B cell (primary cell): Measurements from ENCODE around the gene PTMS. TPM values are rescaled to one million over a fixed set of nuclear protein-coding genes. Genes with fewer than 3 reads are reported as not detected.

Experiments used
- ATAC-seq: fragments of 200-7000 bp; cut with Tn5 transposase; one replicate; pipeline ENCODE4 v1.10.0; 2021; ENCODE audit warnings: low read depth, mild to moderate bottlenecking, moderate number of reproducible peaks, moderate library complexity
- CTCF ChIA-PET: fragments of 350-600 bp; sonication (Branson Sonifier 250); formaldehyde crosslinking; loops from one replicate; lab custom pipeline; 2021; ENCODE audit warnings: antibody characterized with exemption, inconsistent platforms; lab: Charles Lee
- POLR2A ChIA-PET: fragments of 350-600 bp; sonication (Branson Sonifier 250); formaldehyde crosslinking; loops from one replicate; lab custom pipeline; 2021; ENCODE audit warnings: antibody characterized with exemption; lab: Charles Lee
- DNase-seq: peaks from one replicate; pipeline ENCODE4 v3.0.0; 2013
- H2AFZ ChIP-seq: 2 replicates; pipeline ENCODE4 v1.6.1; 2012; ENCODE audit warnings: mild to moderate bottlenecking, low read depth, low read length; ENCODE audit not compliant: insufficient read depth, poor library complexity, severe bottlenecking
- H3K27ac ChIP-seq, 2 donors: 1 replicate in 1 of 2; 2 replicates in 1 of 2; pipeline ENCODE4 v1.5.1; 2012 to 2013; ENCODE audit warnings: low read length in 2 of 2, mild to moderate bottlenecking in 2 of 2, moderate library complexity in 1 of 2
- H3K27me3 ChIP-seq, 4 experiments: fragments of 200-600 bp in 1 of 4; sonication (generic) in 1 of 4; replicated peaks in 1 of 4; 1 replicate in 2 of 4; 2 replicates in 2 of 4; pipeline versions ENCODE4 v1.6.1 to v1.7.0; 2013 to 2016; ENCODE audit warnings: low read length in 3 of 4, mild to moderate bottlenecking in 2 of 4, mixed read lengths in 1 of 4, moderate library complexity in 1 of 4; ENCODE audit not compliant: insufficient read depth in 4 of 4, control insufficient read depth in 3 of 4; ENCODE audit errors: control extremely low read depth in 1 of 4
- H3K36me3 ChIP-seq, 2 experiments: replicated peaks in 1 of 2; 1 replicate in 1 of 2; 2 replicates in 1 of 2; pipeline versions ENCODE4 v1.6.1 to v1.7.1; 2013; ENCODE audit warnings: low read length in 1 of 2; ENCODE audit not compliant: insufficient read depth in 2 of 2, control insufficient read depth in 1 of 2; ENCODE audit errors: control extremely low read depth in 1 of 2, extremely low read depth in 1 of 2
- H3K4me1 ChIP-seq, 2 donors: fragments of 200-600 bp in 1 of 2; sonication (generic) in 1 of 2; 1 replicate in 1 of 2; 2 replicates in 1 of 2; pipeline versions ENCODE4 v1.5.1 to v1.6.1; 2013 to 2017; ENCODE audit warnings: low read length in 2 of 2; ENCODE audit not compliant: control insufficient read depth in 2 of 2, insufficient read depth in 2 of 2
- H3K4me2 ChIP-seq: replicated peaks from 2 replicates; pipeline ENCODE3; 2012; ENCODE audit warnings: mild to moderate bottlenecking, low read depth, low read length; ENCODE audit not compliant: poor library complexity, severe bottlenecking
- H3K4me3 ChIP-seq, 5 experiments: fragments of 200-600 bp in 1 of 5; sonication (generic) in 1 of 5; 1 replicate in 3 of 5; 2 replicates in 2 of 5; pipeline versions ENCODE4 v1.5.1 to v1.7.0; 2011 to 2016; ENCODE audit warnings: low read length in 4 of 5, mild to moderate bottlenecking in 4 of 5, low read depth in 2 of 5, control low read depth in 1 of 5, moderate library complexity in 1 of 5; ENCODE audit not compliant: insufficient read depth in 1 of 5; ENCODE audit errors: control extremely low read depth in 1 of 5, extremely low read depth in 1 of 5
- H3K79me2 ChIP-seq: fragments of 200-600 bp; sonication (generic); one replicate; pipeline ENCODE4 v1.6.0; 2016; ENCODE audit warnings: low read length; ENCODE audit not compliant: control insufficient read depth, insufficient read depth
- H3K9ac ChIP-seq: fragments of 200-600 bp; sonication (generic); 2 replicates; pipeline ENCODE4 v1.6.1; 2017; ENCODE audit warnings: mild to moderate bottlenecking, low read length, moderate library complexity
- H3K9me3 ChIP-seq, 3 donors: one replicate each; pipeline versions ENCODE4 v1.6.1 to v1.7.1; 2013; ENCODE audit warnings: low read length in 2 of 3; ENCODE audit not compliant: control insufficient read depth in 2 of 3, insufficient read depth in 1 of 3; ENCODE audit errors: control extremely low read depth in 1 of 3
- H4K20me1 ChIP-seq: 2 replicates; pipeline ENCODE4 v1.6.0; 2012; ENCODE audit warnings: mild to moderate bottlenecking, low read length; ENCODE audit not compliant: insufficient read depth, control insufficient read depth, poor library complexity, severe bottlenecking
- H3K27ac Mint-ChIP-seq: one replicate; pipeline ENCODE4 v1.8.0; 2021; ENCODE audit warnings: mixed read lengths
- H3K27me3 Mint-ChIP-seq: one replicate; pipeline ENCODE4 v1.8.0; 2021; ENCODE audit warnings: mixed read lengths
- H3K4me1 Mint-ChIP-seq: one replicate; pipeline ENCODE4 v1.8.0; 2021; ENCODE audit warnings: mixed read lengths
- H3K4me3 Mint-ChIP-seq: one replicate; pipeline ENCODE4 v1.8.0; 2021; ENCODE audit warnings: mixed read lengths
- H3K9me3 Mint-ChIP-seq: one replicate; pipeline ENCODE4 v1.8.0; 2022; ENCODE audit warnings: mixed read lengths; ENCODE audit not compliant: insufficient read depth
- CTCF ChIP-seq: fragments of 200-600 bp; IDR thresholded peaks from one replicate; pipeline ENCODE4 v1.8.0; 2022; ENCODE audit warnings: antibody characterized with exemption, mild to moderate bottlenecking
- EZH2 ChIP-seq: IDR thresholded peaks from 2 replicates; pipeline ENCODE4 v1.6.1; 2012; ENCODE audit warnings: borderline replicate concordance, low read depth, mild to moderate bottlenecking, moderate library complexity, low read length; ENCODE audit not compliant: insufficient read depth, poor library complexity, severe bottlenecking
- WGBS: methylation state at CpG from one replicate; pipeline ENCODE4 v1.1.5; 2013; ENCODE audit warnings: missing lambda C conversion rate; ENCODE audit not compliant: insufficient coverage; 5-methylcytosine and 5-hydroxymethylcytosine counted together
- intact Hi-C: fragments of 100-400 bp; cut with micrococcal nuclease; formaldehyde crosslinking; loops from one replicate; pipeline ENCODE4 v1.10.0; 2022
- polyA plus RNA-seq: library from polyadenylated mRNA; depleted of rRNA; stranded (reverse); fragments of >200 nt; gene quantifications from 2 replicates; pipeline ENCODE4 v1.2.3, GENCODE V29; 2012
- total RNA-seq, 2 donors: library from RNA; stranded (reverse); fragments of 120-200 nt in 1 of 2; gene quantifications; 1 replicate in 1 of 2; 2 replicates in 1 of 2; pipeline versions ENCODE4 v1.2.3 to v1.2.4, GENCODE V29; 2013 to 2022

Gene PTMS
- total and polyA plus RNA-seq, 2 donors (not counting 1 experiment from before 2014, with no cell fraction given): 1.0 to 2.1 TPM

DNA sequence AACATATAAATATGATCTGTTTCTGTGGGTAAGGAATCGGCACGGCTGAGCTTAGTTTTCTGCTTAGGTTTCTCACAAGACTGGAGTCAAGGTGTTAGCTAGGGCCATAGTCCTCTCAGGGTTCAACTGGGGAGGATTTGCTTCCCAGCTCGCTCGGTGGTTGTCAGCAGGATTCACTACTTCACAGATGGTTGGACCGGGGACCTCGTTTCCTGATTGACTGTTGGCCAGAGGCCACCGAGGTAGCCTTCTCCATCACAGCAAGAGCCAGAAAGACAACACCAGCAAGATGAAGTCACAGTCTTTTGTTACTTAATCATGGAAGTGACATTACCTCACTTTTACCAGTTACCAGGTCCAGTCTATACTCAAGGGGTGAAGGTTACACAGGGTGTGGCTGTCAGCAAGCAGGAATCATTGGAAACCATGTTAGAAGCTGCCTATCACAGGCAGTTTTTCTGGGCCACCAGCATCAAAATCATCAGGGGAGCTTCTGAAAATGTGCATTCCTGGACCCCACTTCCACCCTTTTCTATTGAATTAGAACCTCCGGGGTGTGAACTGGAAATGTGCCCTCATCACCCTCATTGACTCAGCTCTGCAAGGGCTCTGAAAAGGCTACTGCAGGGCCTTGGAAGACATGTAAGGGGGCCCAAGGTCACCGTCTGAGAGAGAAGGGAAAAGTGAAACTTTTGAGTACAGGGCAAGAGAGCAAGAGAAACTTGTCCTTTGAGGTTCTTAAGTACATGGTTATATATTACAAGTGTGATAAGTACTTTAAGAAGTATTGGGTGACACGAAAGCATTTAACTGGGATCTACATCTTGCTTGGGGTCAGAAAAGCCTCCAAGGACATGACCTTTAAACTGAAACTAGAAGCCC is 31.4 kb upstream of the PTMS start:
- ChIA-PET POLR2A (no interaction called here), CTCF (interaction anchor here (0.7 to 1.5 kb wide), 7 partner anchors 11 to 58 kb away, joined by 3 to 5 read pairs (median 3); partner anchors contain the start of gene COPS7A)
- Mint-ChIP-seq H3K9me3 (no peaks in the 10 kb centered on the region), H3K4me3 (no peak overlapping the region), H3K27ac (no peak overlapping the region), H3K4me1 (no peaks in the 10 kb centered on the region), H3K27me3 (no peaks in the 10 kb centered on the region)
- Histone ChIP-seq H3K79me2 (no peaks in the 10 kb centered on the region), H3K4me2 (no peak overlapping the region), H3K9ac (no peak overlapping the region), H3K36me3 (peaks cover 6 to 28% of the 10 kb centered on the region in 2 experiments), H3K4me1 (no peaks in the 10 kb centered on the region), H3K9me3 (no peaks in the 10 kb centered on the region), H2AFZ (no peak overlapping the region), H3K4me3 (no peak overlapping the region), H4K20me1 (peaks cover 6% of the 10 kb centered on the region), H3K27me3 (no peaks in the 10 kb centered on the region), H3K27ac (no peak overlapping the region)
- ATAC-seq: no peak
- TF ChIP-seq CTCF (no peak), EZH2 (no peak)
- 97% methylated on average over 10 of the region's 10 CpGs for WGBS
- intact Hi-C loops: loop anchor here (1.0 kb wide), 2 partner anchors 45 to 91 kb away; no protein-coding TSS in a partner anchor
- DNase-seq: no peak
